ENCODE measurements around the gene CPTP.

DNA sequence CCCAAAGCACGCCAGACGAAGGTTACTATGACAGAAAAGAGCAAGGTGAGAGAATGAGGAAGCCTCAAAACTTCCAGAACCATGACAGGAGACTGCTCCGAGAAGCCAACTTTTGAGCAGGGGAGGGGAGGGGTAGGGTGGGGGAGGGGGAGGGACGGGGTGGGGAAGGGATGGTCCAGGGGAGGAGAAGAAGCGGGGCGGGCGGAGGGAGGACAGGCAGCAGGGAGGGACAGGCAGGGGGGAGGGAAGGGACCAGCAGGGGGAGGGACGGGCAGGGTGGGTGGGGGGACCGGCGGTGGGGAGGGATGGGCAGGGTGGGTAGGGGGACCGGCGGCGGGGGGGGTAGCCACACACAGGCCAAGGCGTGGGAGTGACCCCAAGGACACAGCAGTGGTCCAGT, 2.2 kb upstream of the CPTP start:
- TF ChIP-seq, protein P1, sequence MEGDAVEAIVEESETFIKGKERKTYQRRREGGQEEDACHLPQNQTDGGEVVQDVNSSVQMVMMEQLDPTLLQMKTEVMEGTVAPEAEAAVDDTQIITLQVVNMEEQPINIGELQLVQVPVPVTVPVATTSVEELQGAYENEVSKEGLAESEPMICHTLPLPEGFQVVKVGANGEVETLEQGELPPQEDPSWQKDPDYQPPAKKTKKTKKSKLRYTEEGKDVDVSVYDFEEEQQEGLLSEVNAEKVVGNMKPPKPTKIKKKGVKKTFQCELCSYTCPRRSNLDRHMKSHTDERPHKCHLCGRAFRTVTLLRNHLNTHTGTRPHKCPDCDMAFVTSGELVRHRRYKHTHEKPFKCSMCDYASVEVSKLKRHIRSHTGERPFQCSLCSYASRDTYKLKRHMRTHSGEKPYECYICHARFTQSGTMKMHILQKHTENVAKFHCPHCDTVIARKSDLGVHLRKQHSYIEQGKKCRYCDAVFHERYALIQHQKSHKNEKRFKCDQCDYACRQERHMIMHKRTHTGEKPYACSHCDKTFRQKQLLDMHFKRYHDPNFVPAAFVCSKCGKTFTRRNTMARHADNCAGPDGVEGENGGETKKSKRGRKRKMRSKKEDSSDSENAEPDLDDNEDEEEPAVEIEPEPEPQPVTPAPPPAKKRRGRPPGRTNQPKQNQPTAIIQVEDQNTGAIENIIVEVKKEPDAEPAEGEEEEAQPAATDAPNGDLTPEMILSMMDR (IDR thresholded peaks at IDR 0.05) = no peak
- TF ChIP-seq POLR2A (IDR thresholded peaks at IDR 0.05) = no peak

All from Peyer's patch (tissue), 4 donors.